ENCODE results near the gene MORN5.

Gene MORN5

GRCh38 chr9:122227575-122227900 lies 67.8 kb downstream of the MORN5 start:
- Mint-ChIP-seq H3K36me3 (ENCODE audit: low read depth) (no peaks in the 10 kb centered on the region), H3K27me3 (peaks cover 43% of the 10 kb centered on the region), H3K4me3 (no peak overlapping the region), H3K9me3 (no peaks in the 10 kb centered on the region), H3K27ac (no peak overlapping the region), H3K4me1 (peaks cover 6% of the 10 kb centered on the region)
- DNase-seq = no peak
- no peak for ATAC-seq

- ATAC-seq (no peak), DNase-seq (no peak)
- Mint-ChIP-seq H3K27ac (no peak overlapping the region), H3K36me3 (ENCODE audit: low read depth) (no peaks in the 10 kb centered on the region), H3K4me3 (no peak overlapping the region), H3K27me3 (peaks cover 40% of the 10 kb centered on the region), H3K4me1 (peaks cover 6% of the 10 kb centered on the region), H3K9me3 (no peaks in the 10 kb centered on the region)
Observed at GRCh38 chr9:122228191-122228567, 68.5 kb downstream of the MORN5 start.

GRCh38 chr9:122228568-122229484 lies 69.1 kb downstream of the MORN5 start, which contains the start of gene LHX6:
LHX6 (minus strand) TSS chr9:122228957; CDS start chr9:122228740, 217 bp downstream.
- no peak within 1 kb of the TSS for H3K4me3 Mint-ChIP-seq
- peaks cover 33% of the 10 kb centered on the region for H3K27me3 Mint-ChIP-seq
- ATAC-seq = peak; percentile 29

GRCh38 chr9:122229485-122229837 lies 69.8 kb downstream of the MORN5 start:
- Mint-ChIP-seq H3K36me3 (ENCODE audit: low read depth) (no peaks in the 10 kb centered on the region), H3K4me1 (peaks cover 6% of the 10 kb centered on the region), H3K9me3 (no peaks in the 10 kb centered on the region), H3K27ac (no peak overlapping the region), H3K4me3 (no peak overlapping the region), H3K27me3 (peaks cover 29% of the 10 kb centered on the region)
- no peak for ATAC-seq
- no peak for DNase-seq

More at GRCh38 chr9:122228568-122229484, 69.1 kb downstream of the MORN5 start, which contains the start of gene LHX6:
- H3K27ac Mint-ChIP-seq = no peak within 1 kb of the TSS
- peaks cover 6% of the 10 kb centered on the region for H3K4me1 Mint-ChIP-seq
- H3K9me3 Mint-ChIP-seq = no peaks in the 10 kb centered on the region
- H3K36me3 Mint-ChIP-seq (ENCODE audit: low read depth) = no peaks in the 10 kb centered on the region
- peak; percentile 12 for DNase-seq

GRCh38 chr9:122232796-122233306 lies 73.1 kb downstream of the MORN5 start:
- peaks cover 2% of the 10 kb centered on the region for H3K4me1 Mint-ChIP-seq
- DNase-seq (no peak), ATAC-seq (no peak)
- H3K9me3 Mint-ChIP-seq = no peaks in the 10 kb centered on the region
- H3K4me3 Mint-ChIP-seq = no peak overlapping the region
- H3K36me3 Mint-ChIP-seq (ENCODE audit: low read depth) = no peaks in the 10 kb centered on the region
- peaks cover 6% of the 10 kb centered on the region for H3K27me3 Mint-ChIP-seq
- no peak overlapping the region for H3K27ac Mint-ChIP-seq

GRCh38 chr9:122234022-122234748 lies 74.5 kb downstream of the MORN5 start:
- H3K36me3 Mint-ChIP-seq (ENCODE audit: low read depth) = peaks cover 8% of the 10 kb centered on the region
- no peak overlapping the region for H3K4me3 Mint-ChIP-seq
- DNase-seq = no peak
- no peak for ATAC-seq
- H3K27me3 Mint-ChIP-seq = peaks cover 3% of the 10 kb centered on the region
- no peak overlapping the region for H3K27ac Mint-ChIP-seq
- H3K4me1 Mint-ChIP-seq = peaks cover 2% of the 10 kb centered on the region
- no peaks in the 10 kb centered on the region for H3K9me3 Mint-ChIP-seq

GRCh38 chr9:122236681-122237080 lies 77.0 kb downstream of the MORN5 start:
- H3K36me3 Mint-ChIP-seq (ENCODE audit: low read depth) = peaks cover 19% of the 10 kb centered on the region
- H3K4me3 Mint-ChIP-seq = no peak overlapping the region
- no peak overlapping the region for H3K27ac Mint-ChIP-seq
- DNase-seq (no peak), ATAC-seq (peak; percentile 28)
- peaks cover 3% of the 10 kb centered on the region for H3K27me3 Mint-ChIP-seq
- H3K4me1 Mint-ChIP-seq = peaks cover 2% of the 10 kb centered on the region
- no peaks in the 10 kb centered on the region for H3K9me3 Mint-ChIP-seq

- DNase-seq = no peak
- H3K4me1 Mint-ChIP-seq = peaks cover 2% of the 10 kb centered on the region
- ATAC-seq = no peak
- no peaks in the 10 kb centered on the region for H3K9me3 Mint-ChIP-seq
- H3K36me3 Mint-ChIP-seq (ENCODE audit: low read depth) = peaks cover 36% of the 10 kb centered on the region
- H3K4me3 Mint-ChIP-seq = no peak overlapping the region
- no peak overlapping the region for H3K27ac Mint-ChIP-seq
- no peaks in the 10 kb centered on the region for H3K27me3 Mint-ChIP-seq
Observed at GRCh38 chr9:122239722-122240121, 80.0 kb downstream of the MORN5 start.

GRCh38 chr9:122244349-122244748 lies 84.6 kb downstream of the MORN5 start:
- Mint-ChIP-seq H3K27me3 (no peaks in the 10 kb centered on the region), H3K4me1 (no peaks in the 10 kb centered on the region), H3K9me3 (no peaks in the 10 kb centered on the region), H3K27ac (no peak overlapping the region), H3K4me3 (no peak overlapping the region), H3K36me3 (ENCODE audit: low read depth) (peaks cover 42% of the 10 kb centered on the region)
- DNase-seq = no peak
- no peak for ATAC-seq

- Mint-ChIP-seq H3K9me3 (no peaks in the 10 kb centered on the region), H3K27ac (no peak overlapping the region), H3K4me3 (no peak overlapping the region), H3K27me3 (no peaks in the 10 kb centered on the region), H3K36me3 (ENCODE audit: low read depth) (peaks cover 42% of the 10 kb centered on the region), H3K4me1 (no peaks in the 10 kb centered on the region)
- ATAC-seq = no peak
- no peak for DNase-seq
Observed at GRCh38 chr9:122246666-122247065, 87.0 kb downstream of the MORN5 start.

- Mint-ChIP-seq H3K9me3 (no peaks in the 10 kb centered on the region), H3K36me3 (ENCODE audit: low read depth) (peaks cover 45% of the 10 kb centered on the region), H3K27me3 (no peaks in the 10 kb centered on the region), H3K4me3 (no peak overlapping the region), H3K27ac (no peak overlapping the region), H3K4me1 (no peaks in the 10 kb centered on the region)
- DNase-seq (no peak), ATAC-seq (no peak)
Observed at GRCh38 chr9:122248448-122248865, 88.7 kb downstream of the MORN5 start.

All from activated naive CD8-positive, alpha-beta T cell treated with anti-CD3 and anti-CD28 coated beads, Interleukin-2, amount 50 U/mL, for 24 hours (primary cell).